Peyer's patch (tissue), 4 donors: ENCODE results near the gene COL13A1.

Source experiments
- POLR2A ChIP-seq, 2 donors: fragments of 450-650 bp; IDR thresholded peaks; one replicate each; pipeline ENCODE4 v1.5.1; 2017; ENCODE audit warnings: antibody characterized with exemption in 2 of 2, mild to moderate bottlenecking in 2 of 2, moderate library complexity in 2 of 2
- TF ChIP-seq, protein P1 (sequence below), 6 experiments: fragments of 450-650 bp in 4 of 6; fragments of 200-600 bp in 2 of 6; sonication (generic) in 1 of 6; IDR thresholded peaks; one replicate each; pipeline ENCODE4 v1.5.1; 2017 to 2019; ENCODE audit warnings: antibody characterized with exemption in 6 of 6, mild to moderate bottlenecking in 3 of 6, moderate library complexity in 1 of 6

DNA sequence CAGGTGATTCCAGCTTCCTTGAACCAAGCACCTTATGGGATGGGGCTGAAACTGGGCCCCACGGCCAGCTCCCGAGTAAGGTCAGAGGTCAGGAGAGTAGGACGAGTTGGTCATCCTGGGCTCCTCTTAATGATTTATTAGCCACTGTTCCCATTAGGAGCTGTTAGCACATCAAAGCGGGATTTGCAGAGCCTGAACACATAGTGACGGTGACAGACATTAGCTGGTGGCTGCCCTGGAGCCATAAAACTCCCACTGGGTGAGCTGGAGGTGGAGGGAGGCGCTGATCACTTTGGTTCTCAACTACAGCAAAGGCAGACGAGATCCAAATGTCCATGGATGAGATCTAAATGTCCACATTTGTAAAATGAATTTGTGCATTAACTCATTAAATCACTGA is 48.1 kb downstream of the COL13A1 start:
- TF ChIP-seq, protein P1, sequence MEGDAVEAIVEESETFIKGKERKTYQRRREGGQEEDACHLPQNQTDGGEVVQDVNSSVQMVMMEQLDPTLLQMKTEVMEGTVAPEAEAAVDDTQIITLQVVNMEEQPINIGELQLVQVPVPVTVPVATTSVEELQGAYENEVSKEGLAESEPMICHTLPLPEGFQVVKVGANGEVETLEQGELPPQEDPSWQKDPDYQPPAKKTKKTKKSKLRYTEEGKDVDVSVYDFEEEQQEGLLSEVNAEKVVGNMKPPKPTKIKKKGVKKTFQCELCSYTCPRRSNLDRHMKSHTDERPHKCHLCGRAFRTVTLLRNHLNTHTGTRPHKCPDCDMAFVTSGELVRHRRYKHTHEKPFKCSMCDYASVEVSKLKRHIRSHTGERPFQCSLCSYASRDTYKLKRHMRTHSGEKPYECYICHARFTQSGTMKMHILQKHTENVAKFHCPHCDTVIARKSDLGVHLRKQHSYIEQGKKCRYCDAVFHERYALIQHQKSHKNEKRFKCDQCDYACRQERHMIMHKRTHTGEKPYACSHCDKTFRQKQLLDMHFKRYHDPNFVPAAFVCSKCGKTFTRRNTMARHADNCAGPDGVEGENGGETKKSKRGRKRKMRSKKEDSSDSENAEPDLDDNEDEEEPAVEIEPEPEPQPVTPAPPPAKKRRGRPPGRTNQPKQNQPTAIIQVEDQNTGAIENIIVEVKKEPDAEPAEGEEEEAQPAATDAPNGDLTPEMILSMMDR (IDR thresholded peaks at IDR 0.05): no peak
- TF ChIP-seq POLR2A (IDR thresholded peaks at IDR 0.05): no peak
